OCI-LY7 (cell line): ENCODE measurements around the gene AATF. TPM values are rescaled to one million over a fixed set of nuclear protein-coding genes. Genes with fewer than 3 reads are reported as not detected.

Source experiments
- BruUV-seq: library from RNA; stranded (reverse); fragments of 400-500 nt; replicated peaks from 2 replicates; lab custom pipeline; 2021; lab: Mats Ljungman, UMichigan
- CTCF ChIA-PET: fragments of 300-600 bp; sonication (Branson Sonifier 250); formaldehyde crosslinking; loops from one replicate; lab custom pipeline; 2022; ENCODE audit warnings: antibody characterized with exemption; ENCODE audit not compliant: unreplicated experiment; lab: Charles Lee
- POLR2A ChIA-PET: fragments of 300-600 bp; sonication (Branson Sonifier 250); formaldehyde crosslinking; loops from one replicate; lab custom pipeline; 2022; ENCODE audit warnings: antibody characterized with exemption; lab: Charles Lee
- DNase-seq: peaks from one replicate; pipeline ENCODE4 v3.0.0-alpha.2; 2015; ENCODE audit warnings: low spot score
- H2AFZ ChIP-seq: fragments of 200-600 bp; sonication (generic), shearing (Covaris generic); 2 replicates; pipeline ENCODE4 v1.6.1; 2014; ENCODE audit warnings: mild to moderate bottlenecking, antibody characterized with exemption, low read length, moderate library complexity
- H3K27ac ChIP-seq: fragments of 200-600 bp; sonication (generic); 2 replicates; pipeline ENCODE4 v1.5.1; 2014; ENCODE audit warnings: mixed run types, low read depth, mild to moderate bottlenecking, moderate library complexity, low read length, inconsistent platforms; ENCODE audit not compliant: poor library complexity, severe bottlenecking
- H3K36me3 ChIP-seq: fragments of 200-600 bp; sonication (generic); 2 replicates; pipeline ENCODE4 v1.6.1; 2014; ENCODE audit warnings: mild to moderate bottlenecking, antibody characterized with exemption, low read length, moderate library complexity, mixed read lengths; ENCODE audit not compliant: insufficient read depth
- H3K4me1 ChIP-seq: fragments of 200-600 bp; sonication (generic); 2 replicates; pipeline ENCODE4 v1.5.1; 2014; ENCODE audit warnings: mild to moderate bottlenecking, low read length; ENCODE audit not compliant: insufficient read depth, poor library complexity, severe bottlenecking
- H3K4me2 ChIP-seq: fragments of 200-600 bp; sonication (generic); 2 replicates; pipeline ENCODE4 v1.6.1; 2014; ENCODE audit warnings: mild to moderate bottlenecking, low read length
- H3K4me3 ChIP-seq: fragments of 200-600 bp; sonication (generic); 2 replicates; pipeline ENCODE4 v1.5.1; 2014; ENCODE audit warnings: mild to moderate bottlenecking, low read depth, low read length; ENCODE audit not compliant: poor library complexity, severe bottlenecking
- H3K79me2 ChIP-seq: fragments of 200-600 bp; sonication (generic); 2 replicates; pipeline ENCODE4 v1.6.1; 2016; ENCODE audit warnings: low read depth, mild to moderate bottlenecking, low read length, moderate library complexity, mixed read lengths; ENCODE audit not compliant: insufficient read depth
- H3K9me2 ChIP-seq: fragments of 200-600 bp; sonication (generic); 2 replicates; pipeline ENCODE4 v1.6.1; 2016; ENCODE audit warnings: mild to moderate bottlenecking, low read length, mixed read lengths; ENCODE audit not compliant: insufficient read depth
- H3K9me3 ChIP-seq: fragments of 200-600 bp; sonication (generic); 2 replicates; pipeline ENCODE4 v1.6.1; 2014; ENCODE audit warnings: mild to moderate bottlenecking, mixed run types, low read length, mixed read lengths
- H4K20me1 ChIP-seq: fragments of 200-600 bp; sonication (generic); 2 replicates; pipeline ENCODE4 v1.6.1; 2014; ENCODE audit warnings: mild to moderate bottlenecking, antibody characterized with exemption, low read length, moderate library complexity, mixed read lengths; ENCODE audit not compliant: insufficient read depth
- EZH2phosphoT487 ChIP-seq: fragments of 200-600 bp; sonication (generic); IDR thresholded peaks from 2 replicates; pipeline ENCODE4 v1.6.1; 2018; ENCODE audit warnings: low read depth, borderline replicate concordance, mild to moderate bottlenecking, mixed run types, antibody characterized with exemption, low read length, moderate library complexity, mixed read lengths
- intact Hi-C: fragments of 100-400 bp; cut with micrococcal nuclease; formaldehyde crosslinking; loops from one replicate; pipeline ENCODE4 v1.10.0; 2022; ENCODE audit not compliant: unreplicated experiment
- total RNA-seq, 2 experiments: library from RNA; depleted of rRNA in 1 of 2; stranded (reverse); fragments of >200 nt in 1 of 2; shearing (Covaris generic) in 1 of 2; gene quantifications; 2 replicates each; pipeline ENCODE4 v1.2.3, GENCODE V29; 2014 to 2022
- TF ChIP-seq, protein P1 (sequence below): fragments of 200-600 bp; sonication (generic); conservative IDR thresholded peaks from 2 replicates; pipeline ENCODE4 v1.5.1; 2014; ENCODE audit warnings: mild to moderate bottlenecking, antibody characterized with exemption, low read length, moderate library complexity, mixed read lengths

The AATF gene
- total RNA-seq, 2 experiments from 2014 or later = 83.5 to 94.3 TPM

DNA sequence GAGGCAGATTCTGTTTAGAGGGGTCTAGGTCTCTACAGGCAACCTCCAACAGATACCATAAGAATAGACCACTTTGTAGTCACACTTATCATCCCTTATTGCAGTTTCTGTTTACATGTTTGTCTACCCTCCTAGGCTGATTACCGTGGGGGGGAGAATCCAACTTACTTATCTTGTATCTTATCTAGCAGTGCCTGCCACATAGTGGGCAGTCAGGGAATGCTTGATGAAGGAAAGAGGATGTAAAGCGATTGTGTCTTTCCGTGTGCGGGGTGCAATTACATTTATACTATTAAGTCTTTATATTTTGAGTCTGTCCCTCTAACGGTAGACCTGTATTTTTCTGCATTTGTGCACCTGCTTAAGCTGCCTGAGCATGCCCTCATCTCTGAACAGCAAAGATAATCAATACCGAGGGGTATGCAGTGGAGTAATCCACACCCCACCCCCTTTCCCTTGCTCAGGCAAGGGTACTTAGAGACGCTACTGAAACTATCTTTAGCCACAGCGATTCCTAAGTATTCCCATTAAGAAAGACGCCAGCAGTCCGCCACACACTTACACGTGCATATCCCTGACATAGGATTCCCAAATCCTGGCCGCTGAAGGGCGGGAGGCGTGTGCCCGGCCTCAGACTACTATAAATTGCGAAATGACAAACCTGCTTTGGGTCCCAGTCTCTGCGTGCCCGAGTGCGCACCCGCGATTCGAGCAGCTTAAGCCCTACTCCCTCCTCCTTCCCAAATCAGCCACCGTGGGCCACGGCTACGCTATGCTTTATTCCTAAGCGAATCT lies 635 bp upstream of the AATF start:
- CTCF ChIA-PET = no interaction called here
- peaks cover 28% of the 10 kb centered on the region; the same call in 1 of the 2 replicates for H4K20me1 ChIP-seq
- H3K27ac ChIP-seq = peak overlapping the region; percentile 21
- peak; percentile 14 for DNase-seq
- H3K4me3 ChIP-seq = peak overlapping the region; percentile 91
- POLR2A ChIA-PET = interaction anchor here (0.9 kb wide), 1 partner anchor 26 kb away, joined by 3 read pairs; no protein-coding TSS in a partner anchor
- H3K4me2 ChIP-seq = peak overlapping the region; percentile 93
- peaks cover 24% of the 10 kb centered on the region for H3K4me1 ChIP-seq
- no peaks in the 10 kb centered on the region for H3K9me2 ChIP-seq
- peaks cover 35% of the 10 kb centered on the region for H3K79me2 ChIP-seq
- TSS peak; percentile 88 for BruUV-seq
- TF ChIP-seq, protein P1, sequence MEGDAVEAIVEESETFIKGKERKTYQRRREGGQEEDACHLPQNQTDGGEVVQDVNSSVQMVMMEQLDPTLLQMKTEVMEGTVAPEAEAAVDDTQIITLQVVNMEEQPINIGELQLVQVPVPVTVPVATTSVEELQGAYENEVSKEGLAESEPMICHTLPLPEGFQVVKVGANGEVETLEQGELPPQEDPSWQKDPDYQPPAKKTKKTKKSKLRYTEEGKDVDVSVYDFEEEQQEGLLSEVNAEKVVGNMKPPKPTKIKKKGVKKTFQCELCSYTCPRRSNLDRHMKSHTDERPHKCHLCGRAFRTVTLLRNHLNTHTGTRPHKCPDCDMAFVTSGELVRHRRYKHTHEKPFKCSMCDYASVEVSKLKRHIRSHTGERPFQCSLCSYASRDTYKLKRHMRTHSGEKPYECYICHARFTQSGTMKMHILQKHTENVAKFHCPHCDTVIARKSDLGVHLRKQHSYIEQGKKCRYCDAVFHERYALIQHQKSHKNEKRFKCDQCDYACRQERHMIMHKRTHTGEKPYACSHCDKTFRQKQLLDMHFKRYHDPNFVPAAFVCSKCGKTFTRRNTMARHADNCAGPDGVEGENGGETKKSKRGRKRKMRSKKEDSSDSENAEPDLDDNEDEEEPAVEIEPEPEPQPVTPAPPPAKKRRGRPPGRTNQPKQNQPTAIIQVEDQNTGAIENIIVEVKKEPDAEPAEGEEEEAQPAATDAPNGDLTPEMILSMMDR = peak; percentile 35; the same call in 1 of the 2 replicates
- TF ChIP-seq EZH2phosphoT487 = no peak
- peaks cover 32% of the 10 kb centered on the region for H3K36me3 ChIP-seq
- intact Hi-C loops = loop anchor here (5.0 kb wide), 1 partner anchor 409 kb away; no protein-coding TSS in a partner anchor
- peak overlapping the region; percentile 98 for H2AFZ ChIP-seq
- no peaks in the 10 kb centered on the region for H3K9me3 ChIP-seq

DNA sequence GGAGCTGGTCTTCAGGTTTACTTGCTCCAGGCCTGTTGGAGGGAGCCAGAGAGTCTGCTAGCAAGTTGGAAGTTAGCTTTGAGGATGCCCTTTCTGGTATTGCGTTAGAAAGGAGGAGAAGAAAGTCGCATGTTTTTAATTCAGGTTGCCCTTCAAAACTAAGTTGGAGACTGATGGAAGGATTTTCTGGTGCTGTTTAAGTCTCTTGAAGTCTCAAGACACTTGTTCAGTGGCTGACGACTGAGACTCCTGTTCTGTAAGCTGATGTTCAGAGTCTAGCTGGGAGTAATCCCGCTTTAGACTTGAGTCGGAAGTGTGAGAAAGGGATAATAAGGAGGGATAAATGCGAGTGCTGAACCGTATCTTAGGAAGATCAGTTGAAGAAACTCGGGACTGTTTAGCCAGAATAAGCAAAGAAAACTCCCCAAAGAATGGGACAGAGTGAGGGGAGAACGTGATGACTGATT lies 740 bp downstream of the AATF start:
- CTCF ChIA-PET = no interaction called here
- peaks cover 45% of the 10 kb centered on the region for H3K36me3 ChIP-seq
- no peaks in the 10 kb centered on the region for H3K9me3 ChIP-seq
- TF ChIP-seq, protein P1 = 0 out of 2 replicates have a peak, but pooled peaks have one; percentile 9
- TF ChIP-seq EZH2phosphoT487 = no peak
- DNase-seq = no peak
- peak overlapping the region; percentile 91 for H3K4me3 ChIP-seq
- peaks cover 33% of the 10 kb centered on the region; the same call in 1 of the 2 replicates for H4K20me1 ChIP-seq
- POLR2A ChIA-PET = interaction anchor here (0.5 to 0.9 kb wide), 2 partner anchors 21 to 27 kb away, joined by 3 read pairs; no protein-coding TSS in a partner anchor
- peak overlapping the region; percentile 59 for H3K27ac ChIP-seq
- peak overlapping the region; percentile 98; the same call in 1 of the 2 replicates for H2AFZ ChIP-seq
- H3K4me2 ChIP-seq = peak overlapping the region; percentile 93
- no peaks in the 10 kb centered on the region for H3K9me2 ChIP-seq
- H3K4me1 ChIP-seq = peaks cover 24% of the 10 kb centered on the region
- BruUV-seq = no TSS peak
- intact Hi-C loops = loop anchor here (5.0 kb wide), 1 partner anchor 408 kb away; no protein-coding TSS in a partner anchor
- H3K79me2 ChIP-seq = peaks cover 35% of the 10 kb centered on the region
